ENCODE measurements around the gene C12orf76. TPM values are rescaled to one million over a fixed set of nuclear protein-coding genes. Genes with fewer than 3 reads are reported as not detected.
A peak's percentile ranks its signal among the peaks of the same experiment; 100 is the strongest.
"Not testable (repeated sequence)": the region's sequence is repeated elsewhere in the genome, so short reads cannot be mapped to it uniquely, and the experiment has no call there.

C12orf76 gene
- 10 to 100 TPM in 1 of 2 donors, 1 to 10 TPM in 1; 9.9 to 16.3 TPM for total RNA-seq

GRCh38 chr12:110048242-110049027, at the start of gene C12orf76:
TSS of gene C12orf76 (minus strand) at chr12:110048522. CDS start at chr12:110048495, 27 bp downstream.
- Mint-ChIP-seq H3K27ac (peak within 1 kb of the TSS; percentile 92), H3K4me3 (peak within 1 kb of the TSS; percentile 89), H3K27me3 (no peaks in the 10 kb centered on the region), H3K9me3 (no peaks in the 10 kb centered on the region), H3K4me1 (peaks cover 9% of the 10 kb centered on the region), H3K36me3 (ENCODE audit: low read depth) (peaks cover 19% of the 10 kb centered on the region)
- peak; percentile 100 for ATAC-seq (replicated peaks)

DNA sequence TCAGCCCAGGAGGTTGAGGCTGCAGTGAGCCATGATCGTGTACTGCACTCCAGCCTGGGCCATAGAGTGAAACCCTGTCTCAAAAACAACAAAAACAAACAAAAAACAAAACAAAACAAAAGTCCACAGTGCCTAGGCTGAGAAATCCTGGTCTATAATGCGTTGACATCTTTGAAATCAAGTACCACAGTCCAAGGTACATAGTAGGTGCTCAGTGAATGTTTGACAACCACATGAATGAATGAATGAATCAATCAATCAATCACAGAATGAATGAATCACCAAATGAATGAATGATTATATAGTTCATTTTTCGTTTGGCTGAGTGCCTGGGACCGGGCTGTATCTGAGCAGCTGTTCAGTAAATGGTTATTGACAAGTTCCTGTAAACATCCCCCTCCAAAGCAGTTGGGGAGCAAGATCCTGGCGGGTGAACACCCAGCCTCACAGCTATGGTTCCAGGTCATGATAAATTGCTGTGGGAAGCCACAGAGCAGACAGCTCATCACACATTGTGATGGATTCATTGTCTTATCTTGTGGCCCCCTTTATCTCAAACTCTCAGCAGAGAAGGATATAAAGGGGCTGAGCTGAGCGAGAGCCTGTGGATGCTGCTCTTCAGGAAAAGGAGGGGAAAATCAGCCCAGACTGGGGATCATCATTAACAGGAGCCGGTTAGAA, 45.4 kb upstream of the C12orf76 start:
- Mint-ChIP-seq H3K27ac (no peak overlapping the region), H3K9me3 (no peaks in the 10 kb centered on the region), H3K4me3 (no peak overlapping the region), H3K4me1 (no peaks in the 10 kb centered on the region), H3K27me3 (peaks cover 12% of the 10 kb centered on the region), H3K36me3 (ENCODE audit: low read depth) (no peaks in the 10 kb centered on the region)
- ATAC-seq (replicated peaks), result no peak

DNA sequence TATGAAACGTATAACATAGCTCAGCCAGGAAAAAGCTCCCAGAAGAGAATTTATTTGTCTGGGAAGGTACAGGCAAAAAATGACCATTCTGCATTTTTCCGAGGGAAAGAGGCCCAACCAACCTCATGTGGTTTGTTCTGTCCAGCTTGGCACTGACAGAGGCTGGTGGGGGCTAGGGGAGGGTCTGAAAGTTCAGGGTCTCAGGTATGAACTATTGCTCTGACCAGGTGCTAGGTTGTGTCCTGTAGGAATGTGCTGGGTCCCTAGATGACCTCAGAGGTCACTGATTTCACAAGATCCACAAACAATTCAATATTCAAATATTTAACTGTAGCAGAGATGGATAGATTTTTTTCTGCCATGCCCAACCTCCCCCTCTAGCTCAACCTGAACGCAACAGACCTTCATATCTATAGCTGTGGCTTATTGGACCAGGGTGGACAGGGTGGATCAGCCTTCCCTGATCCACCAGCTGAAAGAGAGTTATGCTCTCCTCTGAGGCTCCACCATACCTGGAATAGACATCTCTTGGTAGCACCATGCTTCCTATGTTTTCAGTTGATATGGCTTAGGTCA, 42.9 kb upstream of the C12orf76 start:
- H3K27ac Mint-ChIP-seq, result no peak overlapping the region
- no peaks in the 10 kb centered on the region for H3K9me3 Mint-ChIP-seq
- no peak overlapping the region for H3K4me3 Mint-ChIP-seq
- no peaks in the 10 kb centered on the region for H3K4me1 Mint-ChIP-seq
- ATAC-seq (replicated peaks), result no peak
- peaks cover 16% of the 10 kb centered on the region for H3K27me3 Mint-ChIP-seq
- no peaks in the 10 kb centered on the region for H3K36me3 Mint-ChIP-seq (ENCODE audit: low read depth)

DNA sequence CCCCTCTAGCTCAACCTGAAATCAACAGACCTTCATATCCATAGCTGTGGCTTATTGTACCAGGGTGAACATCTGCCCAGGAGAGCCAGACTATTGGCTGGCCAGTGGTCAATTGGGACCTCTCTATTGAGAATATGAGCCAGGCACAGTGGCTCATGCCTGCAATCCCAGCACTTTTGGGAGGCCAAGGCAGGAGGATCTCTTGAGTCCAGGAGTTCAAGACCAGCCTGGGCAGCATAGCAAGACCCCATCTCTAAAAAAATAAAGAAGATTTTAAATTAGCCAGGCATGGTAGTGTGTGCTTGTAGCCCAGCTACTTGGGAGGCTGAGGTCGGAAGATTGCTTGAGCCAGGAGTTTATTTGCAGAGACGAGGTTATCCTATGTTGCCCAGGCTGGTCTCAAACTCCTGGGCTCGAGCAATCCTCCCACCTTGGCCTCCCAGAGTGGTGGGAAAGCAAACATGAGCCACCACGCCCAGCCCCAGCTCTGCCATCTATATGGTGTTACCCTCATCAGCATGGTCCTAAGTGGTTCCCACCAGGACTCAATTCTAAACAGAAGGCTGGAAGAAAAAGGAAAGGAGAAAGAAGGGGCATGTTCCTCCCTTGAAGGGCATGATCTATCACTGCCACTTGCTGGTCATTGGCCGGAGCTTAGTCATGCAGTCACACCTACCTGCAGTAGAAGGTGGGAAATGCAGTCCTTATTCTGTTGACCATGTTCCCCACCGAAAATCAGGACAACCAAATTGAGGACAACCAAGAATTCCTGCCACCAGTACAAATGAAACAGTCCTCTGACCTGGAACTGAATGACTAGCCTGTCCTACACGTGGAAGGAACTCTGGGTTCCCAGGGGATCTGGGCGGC, 42.2 kb upstream of the C12orf76 start:
- Mint-ChIP-seq H3K9me3 (no peaks in the 10 kb centered on the region), H3K27ac (no peak overlapping the region), H3K27me3 (peaks cover 18% of the 10 kb centered on the region), H3K36me3 (ENCODE audit: low read depth) (no peaks in the 10 kb centered on the region), H3K4me1 (no peaks in the 10 kb centered on the region), H3K4me3 (no peak overlapping the region)
- ATAC-seq (replicated peaks), result no peak

- no peak overlapping the region for H3K4me3 Mint-ChIP-seq
- H3K9me3 Mint-ChIP-seq, result no peaks in the 10 kb centered on the region
- H3K27ac Mint-ChIP-seq, result no peak overlapping the region
- no peaks in the 10 kb centered on the region for H3K4me1 Mint-ChIP-seq
- no peak for ATAC-seq (replicated peaks)
- H3K27me3 Mint-ChIP-seq, result peaks cover 18% of the 10 kb centered on the region
- no peaks in the 10 kb centered on the region for H3K36me3 Mint-ChIP-seq (ENCODE audit: low read depth)
These were observed 40.6 kb upstream of the C12orf76 start for GRCh38 chr12:110088936-110089335.

- not testable (repeated sequence) for H3K4me3 Mint-ChIP-seq; H3K36me3 Mint-ChIP-seq (ENCODE audit: low read depth); H3K4me1 Mint-ChIP-seq; ATAC-seq (replicated peaks); H3K9me3 Mint-ChIP-seq; H3K27ac Mint-ChIP-seq
- peaks cover 18% of the 10 kb centered on the region for H3K27me3 Mint-ChIP-seq
These were observed 39.9 kb upstream of the C12orf76 start for GRCh38 chr12:110088216-110088615.

- H3K9me3 Mint-ChIP-seq, result peaks cover 5% of the 10 kb centered on the region
- peaks cover 6% of the 10 kb centered on the region for H3K27me3 Mint-ChIP-seq
- H3K36me3 Mint-ChIP-seq (ENCODE audit: low read depth), result no peaks in the 10 kb centered on the region
- H3K27ac Mint-ChIP-seq, result no peak overlapping the region
- H3K4me3 Mint-ChIP-seq, result no peak overlapping the region
- peaks cover 11% of the 10 kb centered on the region for H3K4me1 Mint-ChIP-seq
- ATAC-seq (replicated peaks), result no peak
These were observed 36.1 kb upstream of the C12orf76 start for GRCh38 chr12:110084314-110085015.

- H3K9me3 Mint-ChIP-seq, result peaks cover 5% of the 10 kb centered on the region
- H3K27ac Mint-ChIP-seq, result no peak overlapping the region
- no peaks in the 10 kb centered on the region for H3K27me3 Mint-ChIP-seq
- H3K4me1 Mint-ChIP-seq, result peaks cover 25% of the 10 kb centered on the region
- peak overlapping the region; percentile 76 for H3K4me3 Mint-ChIP-seq
- H3K36me3 Mint-ChIP-seq (ENCODE audit: low read depth), result no peaks in the 10 kb centered on the region
- no peak for ATAC-seq (replicated peaks)
These were observed 32.1 kb upstream of the C12orf76 start for GRCh38 chr12:110080410-110080809.

- peak; percentile 93 for ATAC-seq (replicated peaks)
- H3K27me3 Mint-ChIP-seq, result no peaks in the 10 kb centered on the region
- H3K4me1 Mint-ChIP-seq, result peaks cover 25% of the 10 kb centered on the region
- H3K9me3 Mint-ChIP-seq, result peaks cover 5% of the 10 kb centered on the region
- H3K27ac Mint-ChIP-seq, result peak overlapping the region; percentile 89
- peak overlapping the region; percentile 76 for H3K4me3 Mint-ChIP-seq
- H3K36me3 Mint-ChIP-seq (ENCODE audit: low read depth), result no peaks in the 10 kb centered on the region
These were observed 31.4 kb upstream of the C12orf76 start for GRCh38 chr12:110079477-110080400.

DNA sequence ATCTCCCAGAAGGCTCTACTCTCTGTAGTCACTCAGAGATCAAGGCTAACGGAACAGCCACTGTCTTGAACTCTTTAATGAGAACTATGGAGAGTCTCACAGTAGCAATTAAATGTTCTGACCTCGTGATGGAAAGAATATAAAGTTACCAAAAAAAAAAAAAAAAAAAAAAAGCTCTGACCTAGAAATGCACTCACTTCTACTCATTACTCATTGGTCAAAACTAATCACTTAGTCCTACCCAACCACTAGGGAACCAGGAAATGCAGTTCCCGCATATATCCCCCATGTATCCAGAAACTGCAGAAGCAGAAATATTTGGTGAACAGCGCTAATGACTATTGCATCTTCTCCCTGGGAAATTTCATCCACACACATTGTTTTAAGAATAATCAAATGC, 29.5 kb upstream of the C12orf76 start:
- ATAC-seq (replicated peaks), result no peak
- Mint-ChIP-seq H3K27ac (peak overlapping the region; percentile 76), H3K4me3 (no peak overlapping the region), H3K27me3 (no peaks in the 10 kb centered on the region), H3K9me3 (peaks cover 5% of the 10 kb centered on the region), H3K36me3 (ENCODE audit: low read depth) (no peaks in the 10 kb centered on the region), H3K4me1 (peaks cover 39% of the 10 kb centered on the region)

DNA sequence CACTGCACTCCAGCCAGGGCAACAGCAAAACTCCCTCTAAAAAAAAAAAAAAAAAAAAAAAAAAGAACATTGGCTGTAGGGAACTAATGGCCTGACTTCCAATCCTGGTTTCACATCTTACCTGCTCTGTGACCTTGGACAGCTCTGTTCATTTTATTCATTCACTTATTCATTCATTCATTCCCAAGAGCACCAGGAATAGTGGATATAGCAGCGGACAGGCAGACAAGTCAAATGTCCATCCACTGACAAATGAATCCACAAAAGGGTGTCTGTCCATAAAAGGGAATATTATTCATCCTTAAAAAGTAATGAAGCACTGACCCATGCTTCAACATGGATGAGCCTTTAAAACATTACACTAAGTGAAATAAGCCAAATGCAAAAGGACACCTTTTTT, 27.6 kb upstream of the C12orf76 start:
- H3K4me3 Mint-ChIP-seq, result no peak overlapping the region
- no peak for ATAC-seq (replicated peaks)
- H3K27ac Mint-ChIP-seq, result no peak overlapping the region
- no peaks in the 10 kb centered on the region for H3K36me3 Mint-ChIP-seq (ENCODE audit: low read depth)
- no peaks in the 10 kb centered on the region for H3K27me3 Mint-ChIP-seq
- H3K9me3 Mint-ChIP-seq, result peaks cover 5% of the 10 kb centered on the region
- peaks cover 49% of the 10 kb centered on the region for H3K4me1 Mint-ChIP-seq

- peaks cover 34% of the 10 kb centered on the region for H3K4me1 Mint-ChIP-seq
These were observed 25.8 kb upstream of the C12orf76 start for GRCh38 chr12:110074089-110074488.

More at GRCh38 chr12:110074089-110074488, 25.8 kb upstream of the C12orf76 start:
- ATAC-seq (replicated peaks), result no peak
- peak overlapping the region; percentile 90 for H3K27ac Mint-ChIP-seq
- peak overlapping the region; percentile 98 for H3K4me3 Mint-ChIP-seq
- no peaks in the 10 kb centered on the region for H3K27me3 Mint-ChIP-seq
- no peaks in the 10 kb centered on the region for H3K36me3 Mint-ChIP-seq (ENCODE audit: low read depth)
- no peaks in the 10 kb centered on the region for H3K9me3 Mint-ChIP-seq

Data from activated T-helper 17 cell treated with anti-CD3 and anti-CD28 coated beads, Interleukin-2, amount 50 U/mL, for 72 hours (primary cell).